Neuronal stem cell (in vitro differentiated cells): ENCODE results near the gene LRRC27.
A peak's percentile ranks its signal among the peaks of the same experiment; 100 is the strongest.

Source experiments
- DNase-seq: peaks from one replicate; pipeline ENCODE4 v3.0.0-alpha.2; 2013; ENCODE audit warnings: low spot score
- H2AFZ ChIP-seq: one replicate; pipeline ENCODE4 v1.6.1; 2013; ENCODE audit warnings: mild to moderate bottlenecking, low read length, inconsistent platforms
- H2AK5ac ChIP-seq: 2 replicates; pipeline ENCODE4 v1.6.1; 2013; ENCODE audit warnings: low read depth, mild to moderate bottlenecking, inconsistent platforms, low read length, moderate library complexity, mixed read lengths
- H2BK120ac ChIP-seq: 2 replicates; pipeline ENCODE4 v1.6.1; 2013; ENCODE audit warnings: low read depth, mild to moderate bottlenecking, inconsistent platforms, low read length, moderate library complexity, mixed read lengths
- H2BK12ac ChIP-seq: one replicate; pipeline ENCODE4 v1.6.1; 2013; ENCODE audit warnings: low read length, inconsistent platforms
- H2BK15ac ChIP-seq: 2 replicates; pipeline ENCODE4 v1.6.1; 2013; ENCODE audit warnings: mild to moderate bottlenecking, low read length, inconsistent platforms, mixed read lengths
- H2BK5ac ChIP-seq: one replicate; pipeline ENCODE4 v1.6.1; 2013; ENCODE audit warnings: inconsistent platforms, mild to moderate bottlenecking, low read length, moderate library complexity
- H3K14ac ChIP-seq: one replicate; pipeline ENCODE4 v1.6.1; 2013; ENCODE audit warnings: low read length, inconsistent platforms
- H3K18ac ChIP-seq: 2 replicates; pipeline ENCODE4 v1.6.1; 2013; ENCODE audit warnings: low read length, inconsistent platforms
- H3K23ac ChIP-seq: 2 replicates; pipeline ENCODE4 v1.6.1; 2013; ENCODE audit warnings: low read depth, mild to moderate bottlenecking, mixed read lengths, low read length, inconsistent platforms; ENCODE audit not compliant: poor library complexity
- H3K27ac ChIP-seq: replicated peaks from 3 replicates; pipeline ENCODE4 v1.5.1; 2013; ENCODE audit warnings: low read length, inconsistent platforms
- H3K27me3 ChIP-seq, 3 experiments: 2 replicates each; pipeline ENCODE4 v1.6.1; 2013; ENCODE audit warnings: low read length in 3 of 3, mild to moderate bottlenecking in 2 of 3, inconsistent platforms in 1 of 3, low read depth in 1 of 3, mixed read lengths in 1 of 3, moderate library complexity in 1 of 3; ENCODE audit not compliant: control insufficient read depth in 3 of 3, insufficient read depth in 3 of 3
- H3K36me3 ChIP-seq, 2 donors: replicated peaks in 1 of 2; 2 replicates each; pipeline ENCODE4 v1.6.1; 2013; ENCODE audit warnings: low read length in 2 of 2; ENCODE audit not compliant: control insufficient read depth in 2 of 2, insufficient read depth in 2 of 2
- H3K4ac ChIP-seq: 2 replicates; pipeline ENCODE4 v1.6.1; 2013; ENCODE audit warnings: inconsistent platforms, mild to moderate bottlenecking, low read length, moderate library complexity
- H3K4me1 ChIP-seq, 2 donors: 1 replicate in 1 of 2; 2 replicates in 1 of 2; pipeline ENCODE4 v1.6.1; 2013; ENCODE audit warnings: low read length in 2 of 2, low read depth in 1 of 2; ENCODE audit not compliant: control insufficient read depth in 2 of 2, insufficient read depth in 1 of 2
- H3K4me2 ChIP-seq: one replicate; pipeline ENCODE4 v1.6.1; 2013; ENCODE audit warnings: mild to moderate bottlenecking, low read length, inconsistent platforms; ENCODE audit not compliant: insufficient read depth, poor library complexity, severe bottlenecking
- H3K4me3 ChIP-seq, 2 donors: 2 replicates each; pipeline ENCODE4 v1.5.1; 2013; ENCODE audit warnings: low read length in 2 of 2, mild to moderate bottlenecking in 2 of 2, inconsistent platforms in 1 of 2, moderate library complexity in 1 of 2
- H3K79me1 ChIP-seq: one replicate; pipeline ENCODE4 v1.6.1; 2013; ENCODE audit warnings: low read depth, mild to moderate bottlenecking, inconsistent platforms, low read length, moderate library complexity
- H3K9ac ChIP-seq: one replicate; pipeline ENCODE4 v1.6.1; 2013; ENCODE audit warnings: mild to moderate bottlenecking, low read depth, low read length, inconsistent platforms; ENCODE audit not compliant: poor library complexity
- H3K9me3 ChIP-seq, 2 donors: replicated peaks in 1 of 2; 2 replicates each; pipeline versions ENCODE3 to v1.6.1; 2013; ENCODE audit warnings: low read length in 2 of 2, mild to moderate bottlenecking in 2 of 2, inconsistent platforms in 1 of 2, low read depth in 1 of 2, mixed read lengths in 1 of 2, moderate library complexity in 1 of 2; ENCODE audit not compliant: control insufficient read depth in 2 of 2, insufficient read depth in 1 of 2
- H4K8ac ChIP-seq: one replicate; pipeline ENCODE4 v1.6.1; 2013; ENCODE audit warnings: low read depth, mild to moderate bottlenecking, inconsistent platforms, low read length, moderate library complexity
- H4K91ac ChIP-seq: one replicate; pipeline ENCODE4 v1.6.1; 2013; ENCODE audit warnings: low read length, low read depth, mild to moderate bottlenecking, inconsistent platforms; ENCODE audit not compliant: poor library complexity
- WGBS, 2 donors: extraction: QIAGEN DNeasy Blood & Tissue Kit; methylation state at CpG; one replicate each; pipeline ENCODE4 v1.1.7; 2013; ENCODE audit warnings: missing lambda C conversion rate in 2 of 2, mixed read lengths in 1 of 2; ENCODE audit not compliant: insufficient read length in 2 of 2, insufficient replicate concordance in 1 of 2; ENCODE audit errors: extremely low coverage in 2 of 2; 5-methylcytosine and 5-hydroxymethylcytosine counted together

LRRC27 gene

GRCh38 chr10:132382231-132382922 is 50.4 kb downstream of the LRRC27 start:
- peaks cover 0 to 2% (median 0%) of the 10 kb centered on the region in 3 experiments for H3K27me3 ChIP-seq
- no peak overlapping the region for H2BK15ac ChIP-seq
- H3K23ac ChIP-seq, result no peak overlapping the region
- H3K36me3 ChIP-seq, result peaks cover 0 to under 1% of the 10 kb centered on the region in 2 donors
- no peak overlapping the region for H2BK12ac ChIP-seq
- H3K4me3 ChIP-seq, result no peak overlapping the region
- H3K27ac ChIP-seq, result no peak overlapping the region
- H3K79me1 ChIP-seq, result peaks cover 1% of the 10 kb centered on the region
- no peaks in the 10 kb centered on the region for H3K4me1 ChIP-seq
- no peaks in the 10 kb centered on the region for H3K9me3 ChIP-seq
- no peak overlapping the region for H4K91ac ChIP-seq
- DNase-seq, result no peak
- no peak overlapping the region for H3K14ac ChIP-seq
- H3K4me2 ChIP-seq, result no peak overlapping the region
- no peak overlapping the region for H2BK120ac ChIP-seq
- no peak overlapping the region for H3K4ac ChIP-seq
- H3K9ac ChIP-seq, result no peak overlapping the region
- H4K8ac ChIP-seq, result no peak overlapping the region
- no peak overlapping the region for H2BK5ac ChIP-seq
- no peak overlapping the region for H3K18ac ChIP-seq
- H2AK5ac ChIP-seq, result no peak overlapping the region
- no CpG with 5 or more reads among the region's 16 CpGs for WGBS, 2 donors
- no peak overlapping the region for H2AFZ ChIP-seq

GRCh38 chr10:132383101-132383500 is 51.1 kb downstream of the LRRC27 start:
- Histone ChIP-seq H3K4me1 (no peaks in the 10 kb centered on the region), H4K91ac (no peak overlapping the region), H3K36me3 (no peaks in the 10 kb centered on the region), H2BK5ac (no peak overlapping the region), H3K4me3 (no peak overlapping the region), H2BK120ac (no peak overlapping the region), H3K18ac (peak overlapping the region; percentile 30), H4K8ac (no peak overlapping the region), H2BK15ac (no peak overlapping the region), H3K4me2 (no peak overlapping the region), H2BK12ac (no peak overlapping the region), H3K9ac (no peak overlapping the region), H3K27me3 (peaks cover 0 to 2% (median 0%) of the 10 kb centered on the region in 3 experiments), H3K4ac (no peak overlapping the region), H3K9me3 (no peaks in the 10 kb centered on the region), H3K27ac (no peak overlapping the region), H3K23ac (no peak overlapping the region), H2AFZ (no peak overlapping the region), H3K14ac (no peak overlapping the region), H3K79me1 (peaks cover 1% of the 10 kb centered on the region), H2AK5ac (no peak overlapping the region)
- no CpG with 5 or more reads among the region's 8 CpGs for WGBS, 2 donors
- DNase-seq, result no peak

- Histone ChIP-seq H3K14ac (no peak overlapping the region), H2BK120ac (no peak overlapping the region)
- no peak for DNase-seq
These were observed 51.8 kb downstream of the LRRC27 start for GRCh38 chr10:132383751-132384196.

GRCh38 chr10:132384618-132385388 is 52.8 kb downstream of the LRRC27 start:
- Histone ChIP-seq H3K79me1 (peaks cover 1% of the 10 kb centered on the region), H3K4me1 (peaks cover 0 to 4% of the 10 kb centered on the region in 2 donors), H3K18ac (peak overlapping the region; percentile 23), H4K8ac (no peak overlapping the region), H3K4ac (no peak overlapping the region), H3K9ac (no peak overlapping the region), H3K23ac (no peak overlapping the region), H3K36me3 (no peaks in the 10 kb centered on the region), H3K14ac (no peak overlapping the region), H3K4me2 (no peak overlapping the region), H2AK5ac (peak overlapping the region; percentile 51), H2BK12ac (no peak overlapping the region), H3K27ac (no peak overlapping the region), H3K4me3 (no peak overlapping the region), H3K27me3 (peaks cover 0 to 10% (median 2%) of the 10 kb centered on the region in 3 experiments), H2BK120ac (no peak overlapping the region), H4K91ac (no peak overlapping the region), H2AFZ (peak overlapping the region; percentile 68), H3K9me3 (no peaks in the 10 kb centered on the region), H2BK15ac (no peak overlapping the region), H2BK5ac (no peak overlapping the region)
- no CpG with 5 or more reads among the region's 20 CpGs for WGBS, 2 donors
- no peak for DNase-seq

More at GRCh38 chr10:132383751-132384196, 51.8 kb downstream of the LRRC27 start:
- Histone ChIP-seq H4K8ac (no peak overlapping the region), H3K4me3 (no peak overlapping the region), H2AK5ac (peak overlapping the region; percentile 51), H3K4ac (no peak overlapping the region), H3K23ac (no peak overlapping the region), H3K27me3 (peaks cover 0 to 2% (median 0%) of the 10 kb centered on the region in 3 experiments), H2BK5ac (no peak overlapping the region), H3K4me1 (no peaks in the 10 kb centered on the region), H4K91ac (no peak overlapping the region), H3K18ac (no peak overlapping the region), H3K36me3 (no peaks in the 10 kb centered on the region), H2BK15ac (no peak overlapping the region), H3K9ac (no peak overlapping the region), H3K27ac (no peak overlapping the region), H2AFZ (peak overlapping the region; percentile 68), H3K9me3 (no peaks in the 10 kb centered on the region), H3K79me1 (peaks cover 1% of the 10 kb centered on the region), H2BK12ac (no peak overlapping the region), H3K4me2 (no peak overlapping the region)
- WGBS, 2 donors, result no CpG with 5 or more reads among the region's 13 CpGs
